ENCODE measurements around the gene ECE1.

ECE1 gene

GRCh38 chr1:21267191-21268077 lies 22.8 kb downstream of the ECE1 start:
- DNase-seq (ENCODE audit: low read depth): no peak

- DNase-seq (ENCODE audit: low read depth): no peak
Observed at GRCh38 chr1:21266119-21266774, 24.0 kb downstream of the ECE1 start.

- no peak for DNase-seq (ENCODE audit: low read depth)
Observed at GRCh38 chr1:21265644-21266043, 24.6 kb downstream of the ECE1 start.

GRCh38 chr1:21264898-21265297 lies 25.4 kb downstream of the ECE1 start:
- DNase-seq (ENCODE audit: low read depth): no peak

GRCh38 chr1:21263653-21264225 lies 26.5 kb downstream of the ECE1 start:
- DNase-seq (ENCODE audit: low read depth): no peak

GRCh38 chr1:21263052-21263429 lies 27.2 kb downstream of the ECE1 start:
- no peak for DNase-seq (ENCODE audit: low read depth)

- DNase-seq (ENCODE audit: low read depth): no peak
Observed at GRCh38 chr1:21262293-21263051, 27.8 kb downstream of the ECE1 start.

- no peak for DNase-seq (ENCODE audit: low read depth)
Observed at GRCh38 chr1:21261551-21262292, 28.5 kb downstream of the ECE1 start.

- no peak for DNase-seq (ENCODE audit: low read depth)
Observed at GRCh38 chr1:21260405-21261125, 29.7 kb downstream of the ECE1 start.

GRCh38 chr1:21259316-21260076 lies 30.8 kb downstream of the ECE1 start:
- DNase-seq (ENCODE audit: low read depth): no peak

GRCh38 chr1:21258331-21259134 lies 31.7 kb downstream of the ECE1 start:
- no peak for DNase-seq (ENCODE audit: low read depth)

- DNase-seq (ENCODE audit: low read depth): no peak
Observed at GRCh38 chr1:21257431-21258135, 32.7 kb downstream of the ECE1 start.

GRCh38 chr1:21256776-21257175 lies 33.5 kb downstream of the ECE1 start:
- DNase-seq (ENCODE audit: low read depth): no peak

GRCh38 chr1:21255943-21256320 lies 34.3 kb downstream of the ECE1 start:
- no peak for DNase-seq (ENCODE audit: low read depth)

GRCh38 chr1:21255284-21255942 lies 34.9 kb downstream of the ECE1 start:
- peak; percentile 66 for DNase-seq (ENCODE audit: low read depth)

GRCh38 chr1:21254335-21254951 lies 35.8 kb downstream of the ECE1 start:
- DNase-seq (ENCODE audit: low read depth): no peak

GRCh38 chr1:21251773-21252471 lies 38.3 kb downstream of the ECE1 start:
- no peak for DNase-seq (ENCODE audit: low read depth)
